ENCODE measurements around the gene UNKL. TPM values are rescaled to one million over a fixed set of nuclear protein-coding genes. Genes with fewer than 3 reads are reported as not detected.

UNKL gene
- total and polyA plus RNA-seq, 2 of the 8 experiments (the other 6 are each of a cell fraction or from before 2014, with no cell fraction given), result 25.1 to 31.8 TPM

- Histone ChIP-seq H3K27ac (ENCODE audit: low read depth, low read length) (no peak overlapping the region), H4K8ac (ENCODE audit: extremely low read depth, insufficient read depth, low read length) (no peak overlapping the region), H2BK5ac (ENCODE audit: low read depth, low read length) (no peak overlapping the region), H2AFZ (ENCODE audit: low read length) (no peak overlapping the region), H3K36me3 (ENCODE audit: control insufficient read depth in 2 of 4, insufficient read depth in 4 of 4, low read length in 3 of 4) (peaks cover 0 to 2% (median 0%) of the 10 kb centered on the region in 4 experiments; a peak in 2 of 8 replicates), H4K91ac (replicated peaks; ENCODE audit: insufficient read length, low read length) (no peak overlapping the region), H3K56ac (replicated peaks; ENCODE audit: insufficient read length, low read depth, low read length) (no peak overlapping the region), H3K23ac (ENCODE audit: insufficient read length) (no peak overlapping the region), H3K4ac (replicated peaks; ENCODE audit: insufficient read length, low read depth, low read length) (no peak overlapping the region), H2AK5ac (ENCODE audit: low read depth, low read length) (no peak overlapping the region), H4K5ac (ENCODE audit: insufficient read length, low read depth, low read length) (no peak overlapping the region), H3K27me3 (replicated peaks in 1 of 4; ENCODE audit: control insufficient read depth in 3 of 4, extremely low read depth in 1 of 4, insufficient read depth in 3 of 4, low read length in 3 of 4) (no peaks in the 10 kb centered on the region), H4K20me1 (replicated peaks in 1 of 2; ENCODE audit: control insufficient read depth in 1 of 2, insufficient read depth in 2 of 2, low read length in 2 of 2) (peaks cover 3 to 21% of the 10 kb centered on the region in 2 experiments), H3K9me3 (ENCODE audit: insufficient read depth in 2 of 2, low read depth in 1 of 2, low read length in 1 of 2) (no peaks in the 10 kb centered on the region), H3K4me1 (replicated peaks in 1 of 4; ENCODE audit: control insufficient read depth in 3 of 4, insufficient read depth in 4 of 4, low read length in 3 of 4) (peaks cover 0 to 16% (median 10%) of the 10 kb centered on the region in 4 experiments; a peak in 5 of 7 replicates), H3K4me2 (ENCODE audit: insufficient read depth in 1 of 2, low read depth in 2 of 2, low read length in 2 of 2) (peak overlapping the region; percentile 94 to 95), H3K9ac (replicated peaks in 1 of 4; ENCODE audit: extremely low read depth in 1 of 4, low read depth in 3 of 4, low read length in 3 of 4) (no peak overlapping the region), H2BK12ac (ENCODE audit: low read depth, low read length) (no peak overlapping the region), H2BK20ac (ENCODE audit: low read length) (no peak overlapping the region), H3K79me2 (ENCODE audit: control insufficient read depth in 1 of 2, insufficient read depth in 2 of 2, low read length in 2 of 2) (peaks cover 4 to 19% of the 10 kb centered on the region in 2 experiments; a peak in 2 of 4 replicates), H3K4me3 (ENCODE audit: extremely low read depth in 1 of 4, insufficient read depth in 2 of 4, low read depth in 3 of 4, low read length in 4 of 4) (peak overlapping the region; percentile 44 to 72 (median 57)), H2BK15ac (ENCODE audit: low read length) (no peak overlapping the region), H3K79me1 (ENCODE audit: low read depth, low read length) (peaks cover 4% of the 10 kb centered on the region), H3K18ac (ENCODE audit: extremely low read depth, low read length) (no peak overlapping the region), H3K23me2 (ENCODE audit: low read depth, low read length) (peaks cover 12% of the 10 kb centered on the region), H3K14ac (ENCODE audit: insufficient read length) (no peak overlapping the region), H2BK120ac (replicated peaks; ENCODE audit: low read depth, low read length) (no peak overlapping the region)
- FAIRE-seq (no peak), DNase-seq (ENCODE audit: low read depth in 1 of 2, low spot score in 2 of 2) (no peak)
- TF ChIP-seq GTF2F1 (IDR thresholded peaks at IDR 0.05; ENCODE audit: borderline replicate concordance, low read depth, low read length), result no peak
- WGBS, 2 experiments (ENCODE audit: extremely low coverage in 1 of 2, insufficient coverage in 1 of 2, insufficient read length in 1 of 2, insufficient replicate concordance in 2 of 2, low coverage in 1 of 2, low lambda C conversion rate in 2 of 2, missing lambda C conversion rate in 1 of 2), result 51% methylated on average over 10 of the region's 10 CpGs; no CpG with 5 or more reads in 1 of the 2 experiments
- POLR2A ChIA-PET (ENCODE audit: partially characterized antibody), result interaction anchor here (0.6 to 4.8 kb wide), 10 partner anchors 15 to 597 kb away, joined by 3 to 44 read pairs (median 3); partner anchors contain the start of genes CCDC154 and UQCC4
- CTCF ChIA-PET (ENCODE audit: partially characterized antibody), result interaction anchor here (0.6 to 6.8 kb wide), 11 partner anchors 9 to 722 kb away, joined by 3 to 59 read pairs (median 4); no protein-coding TSS in a partner anchor
Observed at GRCh38 chr16:1380195-1380594, 34.3 kb downstream of the UNKL start.
